Stimulated activated CD4-positive, alpha-beta T cell treated with anti-CD3 and anti-CD28 coated beads, Interleukin-1b, Interleukin-23, amount 100 ng/mL, for 24 hours (primary cell): Measurements from ENCODE around the gene TRIM13.

Experiments used
- DNase-seq, 4 experiments: peaks; one replicate each; pipeline ENCODE4 v3.0.0-alpha.2; 2020; ENCODE audit warnings: low read depth in 4 of 4, low spot score in 1 of 4

The TRIM13 gene

DNA sequence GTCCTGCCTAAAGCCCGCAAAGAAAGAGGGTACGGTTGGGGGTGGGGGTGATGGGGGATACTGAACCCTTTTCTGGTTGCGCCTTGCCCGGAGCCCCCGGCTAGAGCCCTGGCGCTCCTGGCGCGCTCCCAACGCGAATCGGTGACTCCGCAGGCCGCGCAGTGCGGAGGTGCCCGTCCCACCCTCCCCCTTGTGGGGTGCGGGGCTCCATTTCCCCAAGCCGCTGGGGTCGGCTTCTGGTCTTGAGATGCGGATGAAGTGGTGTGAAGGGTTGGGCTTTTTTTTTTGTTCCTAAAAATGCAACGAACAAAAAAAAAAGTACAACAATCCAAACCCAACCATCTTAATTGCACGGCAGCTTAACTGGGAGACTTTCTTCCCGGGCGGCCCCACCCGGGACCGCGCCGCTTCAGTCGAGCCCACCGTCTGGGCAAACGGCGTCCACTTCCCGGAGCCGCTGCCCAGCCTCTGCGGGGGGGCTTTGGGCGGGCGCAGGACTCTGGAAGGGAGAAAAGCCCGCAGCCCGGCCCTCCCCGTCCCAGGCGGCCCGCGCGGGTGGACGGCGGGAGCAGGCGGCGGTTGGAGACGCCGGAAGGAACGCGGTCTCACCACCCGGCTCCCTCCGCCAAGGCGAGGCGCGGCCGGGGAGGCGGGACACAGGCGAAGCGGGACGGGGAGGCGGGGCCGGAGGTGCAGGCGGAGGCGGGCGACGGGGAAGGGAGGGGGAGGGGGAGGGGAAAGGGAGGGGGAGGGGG is 504 bp upstream of the TRIM13 start:
- peak; percentile 62 to 87 (median 75) for DNase-seq

GRCh38 chr13:49997955-49998354 is 1.1 kb downstream of the TRIM13 start:
- DNase-seq, result no peak

- no peak for DNase-seq
These were observed 2.1 kb downstream of the TRIM13 start for GRCh38 chr13:49998714-49999624.

DNA sequence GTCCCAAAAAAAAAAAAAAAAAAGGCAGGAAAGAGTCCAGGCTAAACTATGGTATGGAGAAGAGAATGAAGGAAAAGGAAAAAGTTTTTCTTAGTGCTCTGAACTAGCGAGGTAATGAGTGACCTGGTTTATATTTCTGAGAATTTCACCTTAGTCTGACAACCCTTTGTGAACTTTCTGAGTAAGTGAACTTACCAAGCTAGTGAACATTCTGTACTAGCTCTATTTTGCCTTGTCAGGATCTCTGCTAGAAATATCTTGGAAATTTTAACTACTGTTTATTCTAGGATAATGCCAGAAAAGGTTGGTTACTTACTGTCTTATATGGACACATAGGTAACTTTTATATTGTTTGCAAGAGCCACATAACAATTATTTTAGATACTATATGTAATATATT is 4.4 kb downstream of the TRIM13 start:
- no peak for DNase-seq

DNA sequence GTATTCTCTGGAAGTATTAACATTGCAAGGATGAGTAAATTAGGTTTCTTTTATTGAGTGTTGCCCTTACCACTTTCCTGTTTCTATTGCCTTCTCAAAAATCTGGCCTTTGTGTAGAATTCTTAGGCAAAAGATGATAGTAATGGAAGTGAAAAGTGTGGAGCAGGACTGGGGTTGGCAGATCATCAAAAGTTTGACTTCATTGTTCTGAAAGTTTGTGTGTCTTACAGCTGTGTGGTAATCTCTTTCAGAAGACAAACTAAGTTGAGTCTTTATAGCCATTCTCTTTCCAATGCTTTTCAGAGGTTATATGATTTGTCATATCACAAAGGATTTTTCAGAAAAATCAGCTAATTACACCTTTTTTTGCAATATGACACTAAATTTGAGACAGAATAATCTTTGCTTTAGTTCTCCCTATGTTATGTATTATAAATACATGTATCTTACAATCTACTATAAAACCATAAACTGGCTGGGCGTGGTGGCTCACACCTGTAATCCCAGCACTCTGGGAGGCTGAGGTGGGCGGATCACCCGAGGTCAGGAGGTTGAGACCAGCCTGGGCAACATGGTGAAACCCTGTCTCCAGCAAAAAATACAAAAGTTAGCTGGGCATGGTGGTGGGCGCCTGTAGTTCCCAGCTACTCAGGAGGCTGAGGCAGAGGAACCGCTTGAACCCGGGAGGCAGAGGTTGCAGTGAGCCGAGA is 9.7 kb downstream of the TRIM13 start:
- no peak for DNase-seq

DNA sequence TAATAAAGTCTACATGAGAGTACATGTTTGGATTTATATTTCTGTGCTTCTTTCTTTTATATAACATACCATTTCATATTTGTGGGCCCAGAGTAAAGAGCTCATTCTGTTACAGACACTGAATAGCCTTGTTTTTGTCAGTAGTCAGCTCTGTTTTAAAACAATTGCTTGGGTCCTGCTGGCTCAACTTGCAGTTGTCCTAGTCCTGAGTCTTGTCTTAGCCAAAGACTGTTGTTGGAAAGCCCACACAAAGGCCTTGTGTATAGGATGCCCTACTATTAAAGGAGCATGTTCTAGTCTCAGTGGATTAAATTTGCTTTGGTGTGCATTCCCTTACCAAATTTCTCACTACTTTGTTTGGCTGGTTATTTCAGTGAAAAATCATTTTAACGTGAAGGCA is 14.6 kb downstream of the TRIM13 start:
- no peak for DNase-seq

- no peak for DNase-seq
These were observed 15.7 kb downstream of the TRIM13 start for GRCh38 chr13:50012396-50013169.

- DNase-seq, result no peak
These were observed 17.5 kb downstream of the TRIM13 start for GRCh38 chr13:50014386-50014785.

DNA sequence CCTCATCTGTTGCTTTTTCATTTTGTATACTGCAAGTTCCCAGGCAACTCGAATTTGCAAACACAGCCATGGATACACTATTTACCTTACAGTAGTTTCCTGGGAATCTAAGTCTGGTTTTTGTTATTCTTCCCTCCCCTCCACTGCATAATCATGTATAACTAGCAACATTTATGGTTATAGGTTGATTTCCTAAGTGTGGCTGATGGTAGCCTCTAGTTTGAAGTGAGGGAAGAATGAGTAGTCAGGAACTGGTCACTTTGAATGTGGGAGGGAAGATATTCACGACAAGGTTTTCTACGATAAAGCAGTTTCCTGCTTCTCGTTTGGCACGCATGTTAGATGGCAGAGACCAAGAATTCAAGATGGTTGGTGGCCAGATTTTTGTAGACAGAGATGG is 18.4 kb downstream of the TRIM13 start, which contains the start of gene KCNRG:
KCNRG (plus strand) TSS at position 187 of the 400 bp plus-strand sequence; CDS start at position 237, 50 bp downstream.
- no peak for DNase-seq

DNA sequence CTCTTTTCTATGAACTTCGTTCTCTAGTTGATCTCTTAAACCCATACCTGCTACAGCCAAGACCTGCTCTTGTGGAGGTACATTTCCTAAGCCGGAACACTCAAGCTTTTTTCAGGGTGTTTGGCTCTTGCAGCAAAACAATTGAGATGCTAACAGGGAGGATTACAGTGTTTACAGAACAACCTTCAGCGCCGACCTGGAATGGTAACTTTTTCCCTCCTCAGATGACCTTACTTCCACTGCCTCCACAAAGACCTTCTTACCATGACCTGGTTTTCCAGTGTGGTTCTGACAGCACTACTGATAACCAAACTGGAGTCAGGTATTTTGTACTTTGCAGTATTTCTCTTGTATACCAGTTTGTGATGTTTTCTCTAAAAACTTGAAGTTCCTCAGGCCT is 18.9 kb downstream of the TRIM13 start:
- no peak for DNase-seq

GRCh38 chr13:50016444-50016843 is 19.6 kb downstream of the TRIM13 start:
- DNase-seq, result no peak

DNA sequence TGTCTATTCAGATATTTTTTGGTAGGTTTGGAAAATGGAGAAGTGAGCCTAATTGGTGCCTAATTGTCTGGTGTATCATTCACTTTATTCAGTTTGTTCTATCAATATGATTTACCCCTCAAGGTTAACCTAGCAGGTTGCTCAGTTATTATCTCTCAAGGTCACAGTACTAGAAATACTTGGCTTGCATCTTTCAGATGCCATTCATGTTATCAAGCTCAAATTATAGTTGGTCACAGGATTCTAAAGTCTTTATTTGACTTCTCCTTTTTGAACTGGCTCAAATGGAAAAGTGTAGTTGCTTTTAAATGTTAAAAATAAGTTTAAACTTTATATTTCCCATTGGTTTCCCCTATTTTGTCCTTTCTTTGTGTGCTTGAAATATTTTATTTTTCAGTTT is 21.0 kb downstream of the TRIM13 start:
- no peak for DNase-seq

- DNase-seq, result no peak
These were observed 28.6 kb downstream of the TRIM13 start for GRCh38 chr13:50025436-50025835.

DNA sequence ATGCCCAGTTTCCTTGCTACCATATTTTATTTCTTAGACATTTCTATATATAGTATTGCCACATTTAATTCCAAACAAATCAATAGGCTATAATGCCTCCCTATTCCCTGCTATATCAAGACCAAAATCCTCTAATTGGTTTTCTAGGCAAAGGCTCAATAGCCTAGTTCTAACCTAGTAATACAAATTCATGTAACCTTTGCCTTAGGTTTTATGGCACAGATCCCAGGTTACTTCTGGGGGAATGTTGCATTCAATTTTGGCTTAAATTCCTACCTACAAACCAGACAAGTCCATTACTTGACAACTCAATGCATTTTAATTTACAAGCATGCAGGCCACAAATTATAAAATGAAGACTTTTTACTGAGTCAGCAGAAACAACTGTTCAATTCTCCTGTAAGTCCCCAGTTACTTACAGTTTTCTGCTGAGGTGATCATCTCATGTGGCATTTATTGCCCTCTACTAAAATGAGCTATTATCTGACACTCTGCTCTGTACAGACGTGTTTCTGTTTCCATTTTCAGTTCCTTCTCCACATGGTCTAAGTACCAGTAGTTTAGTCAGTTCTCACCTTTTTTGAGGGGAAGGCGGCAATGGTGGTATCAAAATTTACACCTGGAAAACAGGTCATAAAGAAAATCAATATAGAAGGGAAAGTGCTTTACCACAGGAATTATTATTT is 30.1 kb downstream of the TRIM13 start:
- no peak for DNase-seq

- DNase-seq, result no peak
These were observed 33.5 kb downstream of the TRIM13 start for GRCh38 chr13:50030315-50030714.

GRCh38 chr13:50033725-50034124 is 36.9 kb downstream of the TRIM13 start:
- DNase-seq, result no peak

GRCh38 chr13:50037788-50038187 is 40.9 kb downstream of the TRIM13 start:
- no peak for DNase-seq

GRCh38 chr13:50038266-50038665 is 41.4 kb downstream of the TRIM13 start:
- DNase-seq, result no peak

DNA sequence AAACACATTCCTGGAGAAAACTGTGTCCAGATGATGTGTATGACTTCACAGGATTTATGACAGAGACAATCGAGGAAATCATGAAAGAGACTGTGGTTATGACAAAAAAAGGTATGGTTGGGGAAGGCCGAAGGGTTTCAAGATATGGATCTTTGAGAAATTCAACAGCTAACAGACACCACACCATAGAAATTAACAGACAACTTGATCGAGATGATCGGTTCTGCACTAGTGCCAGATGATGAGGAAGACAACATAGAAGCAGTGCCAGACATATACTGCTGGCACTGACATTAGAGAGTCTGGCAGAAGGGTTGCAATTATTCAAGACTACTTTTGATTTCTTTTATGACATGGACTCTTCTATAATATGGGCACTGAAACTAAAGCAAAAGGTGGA is 55.6 kb downstream of the TRIM13 start:
- DNase-seq, result no peak

GRCh38 chr13:50053844-50054243 is 57.0 kb downstream of the TRIM13 start:
- no peak for DNase-seq
